Pancreas (tissue), 10 donors: ENCODE results near the gene CCR2. TPM values are rescaled to one million over a fixed set of nuclear protein-coding genes. Genes with fewer than 3 reads are reported as not detected.
"Not testable (repeated sequence)": the region's sequence is repeated elsewhere in the genome, so short reads cannot be mapped to it uniquely, and the experiment has no call there.

ENCODE experiments used
- ATAC-seq, 4 donors: fragments of 200-7000 bp; cut with Tn5 transposase; one replicate each; pipeline versions ENCODE4 v1.8.0 to v1.9.1; 2020; ENCODE audit warnings: mild to moderate bottlenecking in 4 of 4, moderate library complexity in 4 of 4
- DNase-seq, 6 donors: peaks; one replicate each; pipeline ENCODE4 v3.0.0-alpha.2; 2020
- FAIRE-seq: peaks from 2 replicates; lab custom pipeline; 2012; peaks lifted over from hg19 to GRCh38; lab: Jason Lieb, UNC
- H3K27ac ChIP-seq, 4 donors: fragments of 200-600 bp; sonication (generic); 1 replicate in 3 of 4; 2 replicates in 1 of 4; pipeline versions ENCODE4 v1.5.0 to v1.8.0; 2020
- H3K27me3 ChIP-seq, 4 donors: fragments of 200-600 bp; one replicate each; pipeline ENCODE4 v1.8.0; 2021
- H3K36me3 ChIP-seq, 3 donors: fragments of 200-600 bp; sonication (generic) in 1 of 3; one replicate each; pipeline versions ENCODE4 v1.5.0 to v1.8.0; 2020 to 2021
- H3K4me1 ChIP-seq, 3 donors: fragments of 200-600 bp; one replicate each; pipeline ENCODE4 v1.8.0; 2021
- H3K4me3 ChIP-seq, 4 donors: fragments of 200-600 bp; sonication (generic) in 2 of 4; one replicate each; pipeline versions ENCODE4 v1.5.0 to v1.8.0; 2020 to 2021
- H3K9me3 ChIP-seq, 4 donors: fragments of 200-600 bp; one replicate each; pipeline ENCODE4 v1.8.0; 2021
- WGBS, 2 donors: extraction: QIAGEN DNeasy Blood & Tissue Kit; methylation state at CpG; one replicate each; pipeline ENCODE4 v1.1.7; 2013; 5-methylcytosine and 5-hydroxymethylcytosine counted together
- intact Hi-C, 3 donors: fragments of 100-400 bp; cut with DNase I; formaldehyde crosslinking; loops; one replicate each; pipeline versions ENCODE4 v1.11.1 to v1.14.2; 2022
- polyA plus RNA-seq, 2 donors: library from polyadenylated mRNA; stranded (reverse); fragments of 200-250 nt; gene quantifications; one replicate each; pipeline ENCODE4 v1.2.3, GENCODE V29; 2013
- total RNA-seq, 6 donors: library from RNA; stranded (reverse); fragmentation: NEBNext Ultra II Directional in 4 of 6; extraction: Animal tissue kit (Norgen Biotek cat#: 25700) in 4 of 6; gene quantifications; one replicate each; pipeline versions ENCODE4 v1.2.1 to v1.2.4, GENCODE V29; 2021 to 2023
- TF ChIP-seq, protein P1 (sequence below), 4 donors: fragments of 200-600 bp; sonication (generic) in 3 of 4; IDR thresholded peaks; one replicate each; pipeline versions ENCODE4 v1.5.0 to v1.8.0; 2021; ENCODE audit warnings: antibody characterized with exemption in 4 of 4
- donor health status: healthy with polysubstance abuse.
- donor health status: DM: no; HTN: no; CAD: no; lungs with moderate emphysema.
- donor health status: DM: no; HTN: no; CAD: no.
- donor health status: control.
- donor health status: control.
- donor health status: Bipolar disorder and iron deficiency.
- donor health status: DM: yes; HTN: yes; CAD: no.
- donor health status: DM: no; HTN: no; CAD: no.
- donor health status: DM: no; HTN: no; CAD: no.
- donor health status: DM: yes; HTN: yes; CAD: no.

The CCR2 gene
- total and polyA plus RNA-seq, 8 donors: 0.14 to 3.5 (median 0.26) TPM

DNA sequence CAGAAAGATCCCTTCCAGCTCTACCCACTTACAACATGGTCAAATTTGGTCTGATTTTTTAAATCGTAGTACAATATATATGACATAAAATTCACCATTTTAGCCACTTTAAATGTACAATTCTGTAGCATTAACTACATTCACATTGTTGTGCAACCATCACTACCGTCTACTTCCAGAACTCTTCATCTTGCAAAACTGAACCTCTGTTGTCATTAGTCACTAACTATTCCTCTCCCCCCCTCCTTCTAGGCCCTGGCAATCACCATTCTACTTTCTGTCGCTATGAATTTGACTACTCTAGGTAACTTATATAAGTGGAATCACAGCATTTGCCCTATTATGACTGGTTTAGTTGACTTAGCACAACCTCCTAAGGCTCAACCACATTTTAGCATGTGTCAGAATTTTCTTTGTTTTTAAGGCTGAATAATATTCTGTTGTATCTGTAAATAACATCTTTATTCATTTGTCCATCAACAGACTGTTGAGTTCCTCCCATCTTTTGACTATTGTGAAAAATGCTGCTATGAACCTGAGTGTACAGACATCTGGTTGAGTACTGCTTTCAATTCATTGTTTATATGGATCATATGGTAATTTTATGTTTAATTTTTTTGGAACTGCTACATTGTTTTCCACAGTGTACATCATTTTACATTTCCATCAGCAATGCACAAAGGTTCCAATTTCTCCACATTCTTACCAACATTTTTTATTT lies 35.5 kb upstream of the CCR2 start:
- ATAC-seq (no peak), FAIRE-seq (no peak), DNase-seq (no peak)
- peaks cover 0 to 11% (median 5%) of the 10 kb centered on the region in 3 donors for H3K4me1 ChIP-seq
- 80 to 84% methylated on average over 3 of the region's 3 CpGs for WGBS, 2 donors
- H3K9me3 ChIP-seq: no peaks in the 10 kb centered on the region
- H3K36me3 ChIP-seq: no peaks in the 10 kb centered on the region
- TF ChIP-seq, protein P1, sequence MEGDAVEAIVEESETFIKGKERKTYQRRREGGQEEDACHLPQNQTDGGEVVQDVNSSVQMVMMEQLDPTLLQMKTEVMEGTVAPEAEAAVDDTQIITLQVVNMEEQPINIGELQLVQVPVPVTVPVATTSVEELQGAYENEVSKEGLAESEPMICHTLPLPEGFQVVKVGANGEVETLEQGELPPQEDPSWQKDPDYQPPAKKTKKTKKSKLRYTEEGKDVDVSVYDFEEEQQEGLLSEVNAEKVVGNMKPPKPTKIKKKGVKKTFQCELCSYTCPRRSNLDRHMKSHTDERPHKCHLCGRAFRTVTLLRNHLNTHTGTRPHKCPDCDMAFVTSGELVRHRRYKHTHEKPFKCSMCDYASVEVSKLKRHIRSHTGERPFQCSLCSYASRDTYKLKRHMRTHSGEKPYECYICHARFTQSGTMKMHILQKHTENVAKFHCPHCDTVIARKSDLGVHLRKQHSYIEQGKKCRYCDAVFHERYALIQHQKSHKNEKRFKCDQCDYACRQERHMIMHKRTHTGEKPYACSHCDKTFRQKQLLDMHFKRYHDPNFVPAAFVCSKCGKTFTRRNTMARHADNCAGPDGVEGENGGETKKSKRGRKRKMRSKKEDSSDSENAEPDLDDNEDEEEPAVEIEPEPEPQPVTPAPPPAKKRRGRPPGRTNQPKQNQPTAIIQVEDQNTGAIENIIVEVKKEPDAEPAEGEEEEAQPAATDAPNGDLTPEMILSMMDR (IDR thresholded peaks at IDR 0.05): no peak
- no peak overlapping the region for H3K27ac ChIP-seq
- H3K27me3 ChIP-seq: no peaks in the 10 kb centered on the region
- intact Hi-C loops: no loop called here
- no peak overlapping the region for H3K4me3 ChIP-seq

GRCh38 chr3:46321461-46322104 lies 32.3 kb upstream of the CCR2 start:
- no peaks in the 10 kb centered on the region for H3K36me3 ChIP-seq
- H3K4me1 ChIP-seq: no peaks in the 10 kb centered on the region
- no peak overlapping the region for H3K4me3 ChIP-seq
- no peak for FAIRE-seq
- 70 to 73% methylated on average over 1 of the region's 1 CpG for WGBS, 2 donors
- H3K9me3 ChIP-seq: no peaks in the 10 kb centered on the region
- DNase-seq: no peak
- no peaks in the 10 kb centered on the region for H3K27me3 ChIP-seq
- TF ChIP-seq, protein P1 (IDR thresholded peaks at IDR 0.05): no peak
- intact Hi-C loops: no loop called here
- ATAC-seq: no peak
- no peak overlapping the region for H3K27ac ChIP-seq

GRCh38 chr3:46324036-46324435 lies 29.9 kb upstream of the CCR2 start:
- DNase-seq (no peak), FAIRE-seq (no peak), ATAC-seq (no peak)
- Histone ChIP-seq H3K9me3 (no peaks in the 10 kb centered on the region), H3K4me1 (no peaks in the 10 kb centered on the region), H3K27ac (no peak overlapping the region), H3K27me3 (no peaks in the 10 kb centered on the region), H3K36me3 (no peaks in the 10 kb centered on the region), H3K4me3 (no peak overlapping the region)
- 49 to 60% methylated on average over 2 of the region's 2 CpGs for WGBS, 2 donors
- intact Hi-C loops: no loop called here
- TF ChIP-seq, protein P1 (IDR thresholded peaks at IDR 0.05): no peak

GRCh38 chr3:46325645-46326300 lies 28.1 kb upstream of the CCR2 start:
- DNase-seq (no peak), ATAC-seq (no peak), FAIRE-seq (no peak)
- H3K36me3 ChIP-seq: no peaks in the 10 kb centered on the region
- H3K27me3 ChIP-seq: no peaks in the 10 kb centered on the region
- intact Hi-C loops: no loop called here
- no peaks in the 10 kb centered on the region for H3K4me1 ChIP-seq
- WGBS, 2 donors: 64 to 68% methylated on average over 1 of the region's 1 CpG
- no peaks in the 10 kb centered on the region for H3K9me3 ChIP-seq
- TF ChIP-seq, protein P1 (IDR thresholded peaks at IDR 0.05): no peak
- H3K4me3 ChIP-seq: no peak overlapping the region
- H3K27ac ChIP-seq: no peak overlapping the region

- H3K36me3 ChIP-seq, DNase-seq, H3K4me3 ChIP-seq, H3K27ac ChIP-seq, ATAC-seq, H3K4me1 ChIP-seq, H3K9me3 ChIP-seq, FAIRE-seq, H3K27me3 ChIP-seq, intact Hi-C loops: not testable (repeated sequence)
- 93 to 97% methylated on average over 3 of the region's 3 CpGs for WGBS, 2 donors
Observed at GRCh38 chr3:46330676-46331075, 23.2 kb upstream of the CCR2 start.
